ENCODE data around the gene CCDC85C.

The CCDC85C gene

DNA sequence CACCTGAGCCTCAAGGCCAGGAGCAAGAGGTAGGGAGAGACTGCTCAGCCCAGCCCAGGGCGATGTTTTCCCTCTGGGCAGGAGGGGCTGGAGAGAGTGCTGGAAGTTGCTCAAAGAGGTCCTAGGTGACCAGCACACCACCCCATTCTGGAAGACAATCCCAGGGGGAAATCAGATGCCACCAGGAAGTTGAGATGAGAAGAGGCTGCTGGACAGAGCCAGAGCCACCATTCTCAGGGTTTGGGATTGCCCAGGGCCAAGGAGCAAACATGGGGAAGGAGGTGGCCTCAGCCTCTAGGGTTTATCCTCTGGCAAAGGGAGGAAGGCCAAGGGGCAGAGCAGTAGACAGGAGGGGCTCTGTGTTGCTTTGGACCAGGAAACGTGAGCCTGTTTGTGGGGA lies 11.6 kb downstream of the CCDC85C start:
- H3K4me3 Mint-ChIP-seq: no peak overlapping the region
- H3K36me3 Mint-ChIP-seq (ENCODE audit: low read depth): no peaks in the 10 kb centered on the region
- peaks cover 21% of the 10 kb centered on the region for H3K4me1 Mint-ChIP-seq (ENCODE audit: low read depth)
- no peaks in the 10 kb centered on the region for H3K27me3 Mint-ChIP-seq
- H3K9me3 Mint-ChIP-seq: no peaks in the 10 kb centered on the region
- no peak overlapping the region for H3K27ac Mint-ChIP-seq
- no peak for DNase-seq

GRCh38 chr14:99590746-99591555 lies 13.1 kb downstream of the CCDC85C start:
- no peak overlapping the region for H3K27ac Mint-ChIP-seq
- H3K4me3 Mint-ChIP-seq: no peak overlapping the region
- H3K9me3 Mint-ChIP-seq: no peaks in the 10 kb centered on the region
- no peaks in the 10 kb centered on the region for H3K27me3 Mint-ChIP-seq
- H3K36me3 Mint-ChIP-seq (ENCODE audit: low read depth): no peaks in the 10 kb centered on the region
- peaks cover 17% of the 10 kb centered on the region for H3K4me1 Mint-ChIP-seq (ENCODE audit: low read depth)
- no peak for DNase-seq

DNA sequence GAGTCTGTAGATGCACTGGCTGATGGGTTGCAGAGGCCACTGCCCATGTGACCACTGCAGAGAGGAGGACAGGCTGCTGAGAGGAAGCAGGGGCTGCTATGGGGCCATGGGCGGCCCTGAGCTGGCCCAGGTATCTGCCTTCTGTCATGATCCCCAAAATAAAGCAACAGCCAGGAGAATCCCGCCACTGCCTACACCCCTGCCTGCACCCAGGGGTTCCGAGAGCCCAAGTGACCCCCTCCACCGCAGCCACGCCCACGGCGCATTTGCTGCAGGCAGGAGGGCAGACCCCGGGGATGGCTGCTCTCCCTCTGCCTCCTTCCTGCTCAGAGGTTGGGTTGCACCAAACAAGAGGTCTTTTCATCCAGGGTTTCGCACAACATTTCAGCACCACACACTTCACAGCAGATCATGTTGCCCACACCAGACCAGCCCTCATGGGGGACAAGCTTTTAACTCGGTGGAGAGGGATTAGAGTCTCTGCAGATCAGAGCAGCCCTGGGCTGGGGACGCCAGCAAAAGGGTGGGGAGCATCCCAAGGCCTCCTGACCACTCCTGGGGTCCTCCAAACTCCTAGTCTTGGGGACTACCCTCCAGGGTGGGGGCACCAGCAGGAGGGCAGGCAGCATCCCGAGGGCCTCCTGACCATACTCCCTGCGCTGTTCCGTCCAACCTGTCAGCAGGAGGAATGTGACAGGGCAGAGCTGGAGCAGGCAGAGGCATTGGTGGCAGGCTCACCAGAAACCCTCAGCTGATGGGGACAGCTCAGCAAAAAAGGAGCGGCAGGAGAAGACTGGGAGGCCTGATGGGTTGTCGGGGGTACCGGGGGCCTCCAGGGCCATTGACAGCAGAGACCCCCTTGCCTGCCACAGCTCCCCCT lies 14.1 kb downstream of the CCDC85C start:
- no peak overlapping the region for H3K27ac Mint-ChIP-seq
- no peak for DNase-seq
- peaks cover 11% of the 10 kb centered on the region for H3K4me1 Mint-ChIP-seq (ENCODE audit: low read depth)
- H3K27me3 Mint-ChIP-seq: no peaks in the 10 kb centered on the region
- no peaks in the 10 kb centered on the region for H3K36me3 Mint-ChIP-seq (ENCODE audit: low read depth)
- no peaks in the 10 kb centered on the region for H3K9me3 Mint-ChIP-seq
- H3K4me3 Mint-ChIP-seq: no peak overlapping the region

DNA sequence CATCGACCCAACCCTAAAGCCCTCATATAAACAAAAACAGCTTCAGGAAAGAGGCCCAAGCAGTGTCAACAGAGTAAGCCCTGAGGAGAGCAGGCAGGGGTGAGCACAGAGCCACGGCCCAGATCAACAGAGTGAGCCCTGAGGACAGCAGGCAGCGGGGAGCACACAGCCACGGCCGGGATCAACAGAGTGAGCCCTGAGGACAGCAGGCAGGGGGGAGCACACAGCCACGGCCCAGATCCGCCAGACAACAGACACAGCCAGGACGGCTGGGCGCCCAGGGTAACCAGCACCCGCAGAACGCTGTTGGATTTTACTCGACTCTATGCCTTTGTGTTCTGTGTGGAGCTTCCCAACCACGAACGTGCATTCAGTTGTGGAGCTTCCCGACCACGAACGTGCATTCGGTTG lies 15.0 kb downstream of the CCDC85C start:
- Mint-ChIP-seq H3K4me1 (ENCODE audit: low read depth) (peaks cover 4% of the 10 kb centered on the region), H3K4me3 (no peak overlapping the region), H3K36me3 (ENCODE audit: low read depth) (no peaks in the 10 kb centered on the region), H3K27ac (no peak overlapping the region), H3K9me3 (no peaks in the 10 kb centered on the region), H3K27me3 (no peaks in the 10 kb centered on the region)
- no peak for DNase-seq

DNA sequence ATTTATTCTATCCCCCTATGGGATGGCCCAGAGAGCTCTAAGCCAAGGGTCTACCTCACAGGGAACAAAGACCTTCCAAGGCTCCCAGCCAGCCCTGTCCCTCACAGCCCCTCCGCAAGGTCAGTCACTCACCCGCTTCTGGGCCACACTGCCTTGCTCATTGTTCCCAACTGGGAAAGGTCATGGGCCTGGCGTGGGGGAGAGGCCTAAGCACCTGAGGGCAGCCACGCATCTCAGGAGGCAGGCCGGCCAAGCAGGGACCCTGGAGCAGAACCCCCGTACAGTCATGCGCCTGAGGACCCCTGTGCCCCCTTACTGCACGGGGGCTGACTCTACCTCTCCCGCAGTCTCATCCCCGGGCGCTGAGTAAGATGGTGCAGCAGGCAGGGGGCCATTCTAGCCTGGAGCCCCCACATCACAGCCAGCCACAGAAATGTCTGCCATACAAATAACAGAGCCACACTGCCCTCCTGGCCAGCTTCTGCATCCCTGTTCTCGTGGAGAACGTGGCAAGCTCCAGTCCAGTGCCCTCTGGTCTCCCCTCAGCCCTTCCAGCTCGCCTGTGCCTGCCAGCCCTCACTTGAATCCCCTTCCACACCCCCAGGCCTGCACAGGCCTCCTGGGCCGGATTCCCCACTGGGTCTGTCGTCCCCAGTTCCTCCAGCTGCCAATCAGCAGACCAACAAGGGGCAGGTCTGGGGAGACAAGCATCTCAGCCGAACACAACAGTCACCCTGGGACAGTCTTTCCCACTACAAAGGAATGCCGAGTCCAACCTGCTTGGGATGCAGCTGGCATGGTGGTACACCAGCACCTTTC lies 16.3 kb downstream of the CCDC85C start:
- Mint-ChIP-seq H3K27ac (no peak overlapping the region), H3K4me1 (ENCODE audit: low read depth) (peaks cover 4% of the 10 kb centered on the region)

GRCh38 chr14:99586761-99587459 lies 17.1 kb downstream of the CCDC85C start:
- peaks cover 4% of the 10 kb centered on the region for H3K4me1 Mint-ChIP-seq (ENCODE audit: low read depth)
- no peaks in the 10 kb centered on the region for H3K27me3 Mint-ChIP-seq
- no peaks in the 10 kb centered on the region for H3K36me3 Mint-ChIP-seq (ENCODE audit: low read depth)
- DNase-seq: no peak
- H3K27ac Mint-ChIP-seq: no peak overlapping the region
- no peaks in the 10 kb centered on the region for H3K9me3 Mint-ChIP-seq
- no peak overlapping the region for H3K4me3 Mint-ChIP-seq

More for the DNA sequence above, 16.3 kb downstream of the CCDC85C start:
- Mint-ChIP-seq H3K36me3 (ENCODE audit: low read depth) (no peaks in the 10 kb centered on the region), H3K4me3 (no peak overlapping the region), H3K27me3 (no peaks in the 10 kb centered on the region), H3K9me3 (no peaks in the 10 kb centered on the region)
- DNase-seq: no peak

DNA sequence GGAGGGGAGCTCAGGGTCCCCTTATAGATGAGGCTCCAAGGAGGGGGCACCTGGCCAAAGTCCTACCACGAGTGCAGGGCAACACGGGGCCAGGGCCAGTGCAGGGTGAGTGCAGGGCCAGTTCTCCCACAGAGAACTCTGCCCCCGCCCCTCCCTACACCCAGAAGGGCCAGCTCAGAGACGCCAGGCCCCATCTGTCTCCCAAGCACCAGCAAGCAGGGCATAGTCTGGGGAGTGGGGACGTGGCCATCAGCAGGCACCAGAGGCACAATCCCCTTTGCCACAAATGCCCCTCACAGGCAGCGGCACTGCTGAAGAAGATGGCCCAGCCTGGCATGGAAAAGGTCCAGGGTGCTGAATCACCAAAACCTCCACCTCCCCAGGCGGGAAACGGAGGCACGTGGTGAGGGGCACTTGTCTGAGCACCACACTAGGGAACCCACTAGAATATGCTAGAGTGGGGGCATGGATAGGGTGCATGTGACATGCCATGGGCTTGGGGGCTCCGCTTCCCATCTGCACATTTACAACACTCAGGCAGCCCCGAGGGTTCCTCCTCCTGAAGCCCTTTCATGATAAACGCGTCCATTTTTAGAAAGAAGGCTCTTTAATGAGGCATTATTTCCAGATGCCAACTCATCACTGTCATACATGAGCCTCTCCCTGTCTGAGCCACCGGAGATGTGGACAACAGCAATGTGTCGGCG lies 17.8 kb downstream of the CCDC85C start:
- no peaks in the 10 kb centered on the region for H3K27me3 Mint-ChIP-seq
- no peak overlapping the region for H3K27ac Mint-ChIP-seq
- no peaks in the 10 kb centered on the region for H3K9me3 Mint-ChIP-seq
- H3K36me3 Mint-ChIP-seq (ENCODE audit: low read depth): no peaks in the 10 kb centered on the region
- H3K4me3 Mint-ChIP-seq: no peak overlapping the region
- no peak for DNase-seq
- peaks cover 4% of the 10 kb centered on the region for H3K4me1 Mint-ChIP-seq (ENCODE audit: low read depth)

- no peak overlapping the region for H3K27ac Mint-ChIP-seq
Observed at GRCh38 chr14:99584823-99585222, 19.2 kb downstream of the CCDC85C start.

GRCh38 chr14:99581938-99582337 lies 22.1 kb downstream of the CCDC85C start:
- H3K27me3 Mint-ChIP-seq: no peaks in the 10 kb centered on the region
- no peaks in the 10 kb centered on the region for H3K36me3 Mint-ChIP-seq (ENCODE audit: low read depth)
- DNase-seq: no peak
- no peak overlapping the region for H3K4me3 Mint-ChIP-seq
- H3K27ac Mint-ChIP-seq: no peak overlapping the region
- no peaks in the 10 kb centered on the region for H3K9me3 Mint-ChIP-seq
- H3K4me1 Mint-ChIP-seq (ENCODE audit: low read depth): no peaks in the 10 kb centered on the region

More at GRCh38 chr14:99584823-99585222, 19.2 kb downstream of the CCDC85C start:
- H3K4me1 Mint-ChIP-seq (ENCODE audit: low read depth): peaks cover 3% of the 10 kb centered on the region
- no peaks in the 10 kb centered on the region for H3K36me3 Mint-ChIP-seq (ENCODE audit: low read depth)
- no peak overlapping the region for H3K4me3 Mint-ChIP-seq
- H3K27me3 Mint-ChIP-seq: no peaks in the 10 kb centered on the region
- no peak for DNase-seq
- no peaks in the 10 kb centered on the region for H3K9me3 Mint-ChIP-seq

- H3K36me3 Mint-ChIP-seq (ENCODE audit: low read depth): no peaks in the 10 kb centered on the region
- H3K27me3 Mint-ChIP-seq: no peaks in the 10 kb centered on the region
- H3K4me1 Mint-ChIP-seq (ENCODE audit: low read depth): no peaks in the 10 kb centered on the region
- H3K9me3 Mint-ChIP-seq: no peaks in the 10 kb centered on the region
- no peak overlapping the region for H3K27ac Mint-ChIP-seq
- H3K4me3 Mint-ChIP-seq: no peak overlapping the region
- DNase-seq: no peak
Observed at GRCh38 chr14:99581374-99581773, 22.6 kb downstream of the CCDC85C start.

- Mint-ChIP-seq H3K27me3 (no peaks in the 10 kb centered on the region), H3K27ac (no peak overlapping the region), H3K4me1 (ENCODE audit: low read depth) (peaks cover 8% of the 10 kb centered on the region), H3K9me3 (no peaks in the 10 kb centered on the region), H3K36me3 (ENCODE audit: low read depth) (no peaks in the 10 kb centered on the region), H3K4me3 (no peak overlapping the region)
- DNase-seq: no peak
Observed at GRCh38 chr14:99579903-99580571, 24.0 kb downstream of the CCDC85C start.

DNA sequence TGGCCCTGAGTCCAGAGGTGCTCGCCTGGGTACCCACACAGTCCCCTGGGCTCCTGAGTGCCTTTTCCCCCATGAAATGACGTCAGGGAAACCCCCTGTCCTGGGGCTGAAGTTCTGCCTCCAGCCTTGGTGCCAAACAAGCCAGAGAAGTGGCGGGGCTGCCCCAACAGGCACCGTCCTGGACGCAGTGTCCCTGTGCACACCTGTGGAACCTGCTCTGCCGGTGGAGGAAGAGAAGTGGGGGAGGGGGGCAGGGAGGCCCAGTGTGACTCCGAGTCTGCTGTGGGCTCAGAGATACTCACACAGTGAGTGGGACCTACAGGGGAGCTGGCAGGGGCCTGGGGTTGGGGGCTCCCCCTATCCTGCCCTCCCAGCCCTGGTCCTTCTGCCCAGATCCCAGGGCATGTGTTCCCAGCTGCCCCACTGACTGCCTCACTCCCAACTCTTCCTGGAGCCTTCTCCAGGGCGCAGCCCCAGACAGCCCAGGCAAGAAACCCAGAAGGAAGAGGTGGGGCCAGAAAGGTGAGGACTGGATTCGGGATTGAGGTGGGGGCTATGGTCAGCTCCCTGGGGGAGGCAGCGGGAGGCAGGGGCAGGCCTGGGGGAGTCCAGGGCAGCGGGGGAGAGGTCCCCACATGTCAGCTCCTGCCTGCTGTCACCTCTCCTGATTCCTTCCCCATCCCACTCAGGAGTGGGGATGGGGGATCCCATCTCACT lies 24.7 kb downstream of the CCDC85C start:
- Mint-ChIP-seq H3K27me3 (no peaks in the 10 kb centered on the region), H3K4me1 (ENCODE audit: low read depth) (peaks cover 8% of the 10 kb centered on the region), H3K9me3 (no peaks in the 10 kb centered on the region), H3K36me3 (ENCODE audit: low read depth) (no peaks in the 10 kb centered on the region), H3K4me3 (no peak overlapping the region), H3K27ac (no peak overlapping the region)
- DNase-seq: no peak
